Activated naive CD4-positive, alpha-beta T cell treated with Interleukin-2 at 50 U/mL for 16 hours (primary cell): ENCODE data around the gene SEMA4F.
A peak's percentile ranks its signal among the peaks of the same experiment; 100 is the strongest.

Experiments
- DNase-seq: peaks from one replicate; pipeline ENCODE4 v3.0.0-alpha.2; 2020

SEMA4F gene

DNA sequence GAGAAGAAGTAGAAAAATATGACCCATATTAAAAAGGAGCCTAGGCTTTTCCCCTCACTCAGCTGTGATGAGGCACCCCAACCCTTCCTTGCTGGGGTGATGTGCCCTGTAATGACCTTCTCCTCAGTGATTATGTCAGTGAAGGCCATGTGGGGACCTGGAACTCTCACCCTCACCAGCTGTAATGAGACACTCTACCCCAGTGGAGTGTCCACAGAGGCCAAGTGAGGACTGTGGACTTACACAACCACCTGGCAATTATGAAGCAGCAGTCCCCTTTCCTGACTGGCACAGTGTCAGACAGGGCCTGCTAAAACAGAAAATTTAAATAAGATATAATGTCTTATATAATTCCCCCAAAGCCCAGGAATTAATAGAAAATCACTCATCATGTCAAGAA is 54.2 kb downstream of the SEMA4F start:
- no peak for DNase-seq

- no peak for DNase-seq
Measured at GRCh38 chr2:74708883-74709282, 54.8 kb downstream of the SEMA4F start.

DNA sequence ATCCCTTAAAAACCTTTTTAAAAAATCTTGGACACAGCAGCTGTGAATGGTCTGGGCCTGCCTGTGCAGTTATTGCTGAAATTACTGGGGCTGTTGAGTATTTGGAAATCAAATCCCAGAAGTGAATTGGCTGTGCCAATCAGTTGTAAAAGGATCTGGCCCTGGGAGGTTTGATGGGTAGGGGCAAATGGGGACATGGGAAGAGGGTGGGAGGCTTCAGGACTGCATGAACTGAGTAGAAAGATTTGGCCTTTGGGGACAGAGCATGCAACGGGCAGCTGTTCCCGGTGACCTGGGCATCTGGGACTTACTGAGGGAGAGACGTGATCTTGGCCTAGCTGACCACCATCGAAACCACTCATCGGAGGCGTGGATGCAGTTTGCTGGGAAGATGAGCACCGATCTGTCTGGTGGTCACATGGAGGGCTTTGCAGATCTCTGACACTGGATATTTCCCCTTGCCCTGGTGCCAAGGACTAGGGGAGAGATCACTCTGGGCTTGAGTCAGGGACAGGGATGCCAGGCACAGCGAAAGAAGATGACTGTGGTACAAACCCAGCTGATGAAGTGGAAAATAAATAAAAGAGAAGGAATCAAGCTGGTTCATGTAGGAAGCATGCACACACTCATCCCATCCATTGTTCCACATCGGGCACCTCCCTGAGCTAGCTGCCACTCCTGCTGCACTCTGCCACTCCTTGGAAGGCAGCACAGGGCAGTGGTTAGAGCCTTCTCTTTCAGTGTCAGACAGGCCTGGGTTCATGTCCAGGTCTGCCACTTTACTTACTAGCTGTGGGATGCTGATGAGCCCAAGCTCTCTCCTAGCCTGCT is 58.4 kb downstream of the SEMA4F start:
- DNase-seq = no peak

- DNase-seq = no peak
Measured at GRCh38 chr2:74714691-74715080, 60.6 kb downstream of the SEMA4F start.

DNA sequence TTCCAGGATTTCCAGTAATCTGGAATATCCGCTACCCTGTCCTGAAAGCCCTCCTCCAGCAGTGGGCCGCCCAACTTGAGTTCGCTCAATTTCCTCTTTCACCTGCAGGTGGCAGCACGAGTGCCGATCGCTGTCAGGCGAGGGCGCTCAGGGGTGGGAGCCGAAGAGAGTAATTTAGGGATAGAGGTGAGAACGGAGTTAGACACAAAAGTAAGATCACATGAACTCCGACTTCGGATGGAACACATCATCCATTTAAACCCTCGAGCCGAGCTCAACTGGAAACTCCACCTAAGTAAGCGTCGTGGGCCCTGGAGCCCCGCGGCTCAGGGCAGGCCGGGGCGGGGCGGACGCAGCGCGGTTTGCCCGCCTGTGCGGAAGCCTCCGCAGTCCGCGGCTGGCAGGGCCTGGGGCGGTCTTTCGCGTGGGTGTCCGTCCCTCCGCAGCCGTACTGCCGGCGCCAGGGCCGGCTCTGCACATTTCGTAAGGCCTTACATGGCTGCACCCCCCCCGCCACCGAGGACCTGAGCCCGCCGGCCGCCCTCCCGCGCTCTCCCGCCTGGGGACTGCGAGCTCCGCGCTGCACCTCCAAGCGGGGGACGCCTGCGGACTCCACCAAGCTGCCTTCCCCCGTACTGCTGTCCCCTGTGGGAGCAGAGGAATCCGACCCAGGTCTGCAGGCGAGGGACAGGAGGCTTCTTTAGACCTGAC is 61.2 kb downstream of the SEMA4F start:
- DNase-seq = peak; percentile 84

DNA sequence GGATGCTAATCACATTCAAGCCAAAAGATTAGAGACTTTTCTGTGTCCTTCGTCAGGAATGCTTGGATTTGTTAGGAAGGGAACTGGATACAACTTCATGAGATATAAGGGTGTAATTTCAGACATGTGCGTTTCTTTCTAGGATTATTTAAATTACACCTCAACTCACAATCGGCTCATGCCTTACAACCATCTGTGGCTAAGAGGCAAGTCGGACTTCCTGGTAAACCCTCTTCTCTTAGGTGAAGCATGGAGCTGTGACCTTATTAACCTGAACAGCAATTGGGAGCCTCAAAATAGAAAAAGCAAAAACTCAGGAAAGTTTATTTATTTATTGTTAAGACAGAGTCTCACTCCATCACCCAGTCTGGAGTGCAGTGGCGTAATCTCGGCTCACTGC is 61.8 kb downstream of the SEMA4F start:
- no peak for DNase-seq

DNA sequence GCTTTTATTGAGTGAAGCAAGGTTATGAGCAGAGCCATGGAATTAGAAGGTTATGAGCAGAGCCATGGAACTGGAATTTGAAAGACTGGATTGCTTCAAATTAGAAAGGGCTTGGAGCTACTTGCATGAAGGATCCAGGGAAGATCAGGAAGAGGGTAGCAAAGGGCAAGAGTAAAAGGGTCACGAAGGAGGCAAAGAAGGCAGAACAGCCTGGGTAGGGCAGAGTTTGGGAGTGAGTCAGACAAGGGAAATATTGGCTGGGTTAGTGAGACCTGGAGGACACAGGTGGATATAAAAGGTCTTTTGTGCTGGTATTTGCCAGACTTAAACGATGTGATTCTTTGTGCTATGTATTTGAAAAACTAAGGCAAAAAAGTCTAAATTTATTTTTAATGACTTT is 65.0 kb downstream of the SEMA4F start:
- no peak for DNase-seq

- no peak for DNase-seq
Measured at GRCh38 chr2:74721316-74721715, 67.3 kb downstream of the SEMA4F start.

DNA sequence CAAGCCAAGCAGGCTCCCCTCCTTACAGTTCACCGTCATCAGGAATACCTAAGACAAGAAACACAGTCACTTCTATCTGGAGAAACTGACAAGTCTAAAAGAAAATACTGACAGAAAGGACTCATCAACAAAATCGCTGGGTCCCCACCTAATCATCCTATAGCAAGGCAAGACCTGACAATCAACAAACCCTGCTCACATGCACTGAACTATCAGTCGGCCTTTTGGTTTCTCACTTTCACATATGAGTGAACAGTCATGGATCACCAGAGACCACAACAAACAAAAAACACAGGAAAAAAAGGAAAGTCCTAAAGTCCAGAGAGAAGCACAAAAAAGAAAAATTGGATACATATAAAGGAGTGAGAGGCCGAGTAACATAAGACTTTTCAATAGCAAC is 70.4 kb downstream of the SEMA4F start:
- DNase-seq = no peak

- DNase-seq = no peak
Measured at GRCh38 chr2:74725287-74725686, 71.2 kb downstream of the SEMA4F start.

DNA sequence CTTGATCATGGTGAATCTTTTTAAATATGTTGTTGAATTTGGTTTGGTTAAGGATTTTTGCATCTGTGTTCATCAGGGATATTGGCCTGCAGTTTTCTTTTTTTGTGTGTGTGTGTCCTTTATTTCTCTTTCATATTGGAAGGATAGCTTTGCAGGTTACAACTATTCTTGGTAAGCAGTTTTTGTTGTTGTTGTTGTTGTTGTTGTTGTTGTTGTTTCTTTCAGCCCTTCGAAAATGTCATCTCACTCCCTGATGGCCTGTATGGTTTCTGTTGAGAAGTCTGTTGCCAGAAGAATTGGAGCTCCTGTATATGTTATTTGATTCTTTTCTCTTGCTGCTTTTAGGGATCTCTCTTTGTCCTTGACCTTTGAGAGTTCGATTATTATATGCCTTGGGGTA is 74.8 kb downstream of the SEMA4F start:
- DNase-seq = no peak

GRCh38 chr2:74730530-74730929 is 76.5 kb downstream of the SEMA4F start:
- no peak for DNase-seq
